BE2C (cell line): ENCODE results near the gene GPC2.
A peak's percentile ranks its signal among the peaks of the same experiment; 100 is the strongest.
"Not testable (repeated sequence)": the region's sequence is repeated elsewhere in the genome, so short reads cannot be mapped to it uniquely, and the experiment has no call there.

Experiments used
- DNase-seq: peaks from one replicate; pipeline ENCODE4 v3.0.0-alpha.2; 2020
- H3K27me3 ChIP-seq: fragments of 250-450 bp; sonication (Bioruptor Pico); 2 replicates; pipeline ENCODE4 v1.5.1; 2020; ENCODE audit warnings: mild to moderate bottlenecking
- H3K36me3 ChIP-seq: fragments of 250-450 bp; sonication (Bioruptor Pico); 2 replicates; pipeline ENCODE4 v1.5.1; 2020; ENCODE audit warnings: mild to moderate bottlenecking
- H3K4me1 ChIP-seq: fragments of 250-450 bp; sonication (Bioruptor Pico); 2 replicates; pipeline ENCODE4 v1.5.1; 2020
- H3K4me3 ChIP-seq: 2 replicates; pipeline ENCODE4 v1.5.1; 2011; ENCODE audit warnings: low read depth, low read length
- H3K9me3 ChIP-seq: fragments of 250-450 bp; sonication (Bioruptor Pico); 2 replicates; pipeline ENCODE4 v1.5.1; 2020
- CTCF ChIP-seq: IDR thresholded peaks from 2 replicates; pipeline ENCODE4 v1.5.1; 2012; ENCODE audit warnings: mild to moderate bottlenecking, low read depth, low read length

GPC2 gene

GRCh38 chr7:100220586-100221230, 43.5 kb upstream of the GPC2 start:
- Histone ChIP-seq H3K4me3 (no peak overlapping the region), H3K27me3 (no peaks in the 10 kb centered on the region), H3K36me3 (no peaks in the 10 kb centered on the region), H3K9me3 (no peaks in the 10 kb centered on the region), H3K4me1 (no peaks in the 10 kb centered on the region)
- TF ChIP-seq CTCF = no peak
- no peak for DNase-seq

- not testable (repeated sequence) for H3K9me3 ChIP-seq, H3K36me3 ChIP-seq, H3K4me3 ChIP-seq, H3K4me1 ChIP-seq, H3K27me3 ChIP-seq, DNase-seq
These were observed 42.8 kb upstream of the GPC2 start, which contains the start of gene PVRIG for GRCh38 chr7:100219801-100220585. Gene PVRIG, plus strand, starts transcription at chr7:100219949. Its CDS starts 22 bp downstream, at chr7:100219971.

DNA sequence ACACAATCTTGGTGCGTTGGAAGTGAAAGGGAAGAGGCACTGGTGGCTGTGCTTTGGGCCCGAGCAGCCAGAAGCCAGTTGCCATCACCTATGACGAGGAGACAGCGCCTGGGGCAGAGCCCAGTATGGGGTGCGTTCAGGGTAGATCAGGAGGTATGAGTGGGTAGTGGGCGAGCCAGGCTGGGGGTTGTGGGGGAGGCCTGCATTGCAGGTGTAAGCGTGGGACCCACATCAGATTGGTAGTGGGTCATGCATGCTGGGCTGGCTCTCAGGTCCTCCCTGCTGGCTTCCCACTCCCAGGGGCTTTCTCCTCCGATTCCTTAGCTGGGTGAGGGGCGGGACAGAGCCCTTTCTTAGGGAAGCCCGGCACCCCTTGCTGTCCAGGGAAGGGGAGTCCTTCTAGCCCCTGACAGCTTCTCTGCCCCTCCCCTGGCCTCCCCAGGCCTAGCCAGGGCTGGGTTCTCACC, 42.1 kb upstream of the GPC2 start:
- no peaks in the 10 kb centered on the region for H3K27me3 ChIP-seq
- no peaks in the 10 kb centered on the region for H3K9me3 ChIP-seq
- H3K36me3 ChIP-seq = no peaks in the 10 kb centered on the region
- no peak overlapping the region for H3K4me3 ChIP-seq
- no peak for DNase-seq
- no peak for TF ChIP-seq CTCF
- H3K4me1 ChIP-seq = no peaks in the 10 kb centered on the region

DNA sequence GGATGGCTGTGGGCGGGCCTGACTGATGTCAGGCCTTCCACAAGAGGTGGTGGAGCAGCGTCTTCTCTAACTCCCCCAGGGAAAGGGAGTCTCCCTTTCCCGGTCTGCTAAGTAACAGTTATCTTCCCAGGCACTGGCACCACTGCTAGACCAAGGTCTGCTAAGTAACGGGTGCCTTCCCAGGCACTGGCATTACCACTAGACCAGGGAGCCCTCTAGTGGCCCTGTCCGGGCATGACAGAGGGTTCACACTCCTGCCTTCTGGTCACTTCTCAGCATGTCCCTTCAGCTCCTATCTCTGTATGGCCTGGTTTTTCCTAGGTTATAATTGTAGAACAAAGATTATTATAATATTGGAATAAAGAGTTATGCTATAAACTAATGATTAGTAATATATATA, 40.8 kb upstream of the GPC2 start:
- H3K4me1 ChIP-seq, H3K27me3 ChIP-seq, H3K4me3 ChIP-seq, H3K36me3 ChIP-seq, H3K9me3 ChIP-seq: not testable (repeated sequence)
- peak; percentile 89 for DNase-seq
- peak; percentile 49 for TF ChIP-seq CTCF

- TF ChIP-seq CTCF = no peak
These were observed 38.7 kb upstream of the GPC2 start for GRCh38 chr7:100215895-100216294.

DNA sequence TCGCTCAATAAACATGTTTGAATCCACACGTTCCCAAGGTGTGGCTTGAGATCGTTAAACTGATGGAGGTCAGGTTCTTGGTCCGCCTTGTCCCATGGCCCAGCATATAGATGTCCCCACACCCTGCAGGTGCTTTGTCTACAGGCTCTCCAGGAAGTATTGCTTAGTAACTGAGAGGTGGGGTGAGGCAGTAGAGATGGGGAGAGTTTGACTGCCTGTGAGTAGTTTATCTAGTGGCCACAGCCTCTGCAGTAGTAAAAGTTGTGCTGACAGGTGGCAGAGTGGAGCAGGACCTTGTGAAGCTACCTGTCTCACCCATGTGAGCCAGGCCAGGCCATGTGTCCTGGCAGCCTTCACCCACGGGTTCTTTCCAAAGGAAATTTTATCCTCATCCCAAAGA, 37.2 kb upstream of the GPC2 start:
- H3K27me3 ChIP-seq, H3K36me3 ChIP-seq, DNase-seq, H3K4me3 ChIP-seq, H3K9me3 ChIP-seq, H3K4me1 ChIP-seq: not testable (repeated sequence)

More at GRCh38 chr7:100215895-100216294, 38.7 kb upstream of the GPC2 start:
- H3K4me1 ChIP-seq = no peaks in the 10 kb centered on the region
- H3K27me3 ChIP-seq = no peaks in the 10 kb centered on the region; the same call in none of the 2 replicates
- H3K36me3 ChIP-seq = no peaks in the 10 kb centered on the region
- DNase-seq = no peak
- no peaks in the 10 kb centered on the region for H3K9me3 ChIP-seq
- H3K4me3 ChIP-seq = no peak overlapping the region

- no peak overlapping the region for H3K4me3 ChIP-seq
- H3K4me1 ChIP-seq = no peaks in the 10 kb centered on the region
- no peak for TF ChIP-seq CTCF
- no peaks in the 10 kb centered on the region for H3K36me3 ChIP-seq
- H3K9me3 ChIP-seq = no peaks in the 10 kb centered on the region
- no peak for DNase-seq
- peaks cover 11% of the 10 kb centered on the region for H3K27me3 ChIP-seq
These were observed 36.5 kb upstream of the GPC2 start for GRCh38 chr7:100213672-100214071.
